ENCODE measurements around the gene KDM3A. TPM values are rescaled to one million over a fixed set of nuclear protein-coding genes. Genes with fewer than 3 reads are reported as not detected.

Gene KDM3A
- total and polyA plus RNA-seq, 3 donors from 2014 or later, result 88.8 to 126 (median 106) TPM

DNA sequence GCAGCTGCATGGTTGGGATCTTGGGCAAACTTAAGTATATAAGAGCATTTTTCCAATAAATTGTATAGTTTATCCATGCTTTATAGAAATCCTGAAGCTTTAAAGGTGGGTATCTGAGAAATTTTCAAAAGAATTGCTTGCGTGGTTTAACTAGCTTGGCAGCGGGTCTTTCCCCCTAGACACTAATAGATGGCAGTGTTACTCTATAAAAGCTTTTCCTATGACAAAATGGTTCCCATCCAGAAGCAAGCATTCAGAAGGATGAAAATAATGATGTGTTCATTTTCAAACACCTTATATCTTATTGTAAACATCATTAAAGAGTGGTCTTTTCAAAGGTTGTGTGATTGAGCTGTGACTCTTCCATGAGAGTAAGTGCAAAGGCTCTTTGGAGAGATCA lies 45.9 kb downstream of the KDM3A start:
- H3K4me3 ChIP-seq, result no peak overlapping the region
- no peaks in the 10 kb centered on the region for H3K36me3 ChIP-seq (ENCODE audit: low read depth, missing control alignments)
- H3K27me3 ChIP-seq, result no peaks in the 10 kb centered on the region
- intact Hi-C loops (cut with DNase I; ENCODE audit: low total_unique reads), result no loop called here
- peaks cover 8% of the 10 kb centered on the region for H3K4me1 ChIP-seq
- H3K27ac ChIP-seq, result no peak overlapping the region
- no peak for DNase-seq
- TF ChIP-seq POLR2A (IDR thresholded peaks at IDR 0.05), result no peak
- TF ChIP-seq, protein P1, sequence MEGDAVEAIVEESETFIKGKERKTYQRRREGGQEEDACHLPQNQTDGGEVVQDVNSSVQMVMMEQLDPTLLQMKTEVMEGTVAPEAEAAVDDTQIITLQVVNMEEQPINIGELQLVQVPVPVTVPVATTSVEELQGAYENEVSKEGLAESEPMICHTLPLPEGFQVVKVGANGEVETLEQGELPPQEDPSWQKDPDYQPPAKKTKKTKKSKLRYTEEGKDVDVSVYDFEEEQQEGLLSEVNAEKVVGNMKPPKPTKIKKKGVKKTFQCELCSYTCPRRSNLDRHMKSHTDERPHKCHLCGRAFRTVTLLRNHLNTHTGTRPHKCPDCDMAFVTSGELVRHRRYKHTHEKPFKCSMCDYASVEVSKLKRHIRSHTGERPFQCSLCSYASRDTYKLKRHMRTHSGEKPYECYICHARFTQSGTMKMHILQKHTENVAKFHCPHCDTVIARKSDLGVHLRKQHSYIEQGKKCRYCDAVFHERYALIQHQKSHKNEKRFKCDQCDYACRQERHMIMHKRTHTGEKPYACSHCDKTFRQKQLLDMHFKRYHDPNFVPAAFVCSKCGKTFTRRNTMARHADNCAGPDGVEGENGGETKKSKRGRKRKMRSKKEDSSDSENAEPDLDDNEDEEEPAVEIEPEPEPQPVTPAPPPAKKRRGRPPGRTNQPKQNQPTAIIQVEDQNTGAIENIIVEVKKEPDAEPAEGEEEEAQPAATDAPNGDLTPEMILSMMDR (IDR thresholded peaks at IDR 0.05), result no peak
- WGBS, 2 donors, result 93 to 94% methylated on average over 2 of the region's 2 CpGs
- no peaks in the 10 kb centered on the region for H3K9me3 ChIP-seq

DNA sequence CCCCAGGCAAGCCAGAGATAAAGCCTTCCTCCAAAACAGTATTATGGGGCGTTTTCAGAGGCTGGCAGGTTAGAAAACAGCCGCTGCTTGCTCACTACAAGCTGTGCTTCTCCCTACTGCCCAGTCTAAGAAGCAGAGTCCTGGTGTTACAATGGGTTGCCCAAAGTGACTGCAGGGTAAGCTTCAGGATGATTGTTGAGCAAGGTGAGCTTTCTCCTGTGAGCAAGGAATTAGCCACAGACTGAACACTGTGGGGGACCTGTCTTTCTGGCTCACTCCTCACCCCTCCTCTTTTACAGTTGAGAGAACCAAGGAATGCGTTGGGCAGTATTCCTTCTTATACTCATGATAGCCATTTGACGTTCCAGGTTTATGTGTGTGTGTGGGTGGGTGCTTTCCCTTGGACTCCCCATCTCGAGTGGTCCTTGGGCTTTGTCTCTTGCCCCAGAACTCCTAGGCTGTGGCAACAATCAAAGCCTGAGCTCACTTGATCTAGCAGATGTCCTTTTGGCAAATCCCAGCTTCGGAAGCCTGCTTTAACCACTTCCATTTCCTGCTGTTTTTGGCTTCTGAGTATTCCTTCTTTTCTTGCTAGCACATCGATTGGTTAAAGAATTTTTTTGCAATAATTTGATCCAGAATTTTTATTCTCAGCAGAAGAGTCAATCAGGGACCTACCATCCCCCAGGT lies 47.5 kb downstream of the KDM3A start:
- no peak overlapping the region for H3K4me3 ChIP-seq
- TF ChIP-seq, protein P1 (IDR thresholded peaks at IDR 0.05), result no peak
- no peak for TF ChIP-seq POLR2A (IDR thresholded peaks at IDR 0.05)
- no peaks in the 10 kb centered on the region for H3K9me3 ChIP-seq
- H3K27ac ChIP-seq, result no peak overlapping the region
- WGBS, 2 donors, result 82 to 90% methylated on average over 7 of the region's 7 CpGs
- intact Hi-C loops (cut with DNase I; ENCODE audit: low total_unique reads), result no loop called here
- H3K36me3 ChIP-seq (ENCODE audit: low read depth, missing control alignments), result no peaks in the 10 kb centered on the region
- no peaks in the 10 kb centered on the region for H3K27me3 ChIP-seq
- DNase-seq, result no peak
- no peaks in the 10 kb centered on the region for H3K4me1 ChIP-seq

DNA sequence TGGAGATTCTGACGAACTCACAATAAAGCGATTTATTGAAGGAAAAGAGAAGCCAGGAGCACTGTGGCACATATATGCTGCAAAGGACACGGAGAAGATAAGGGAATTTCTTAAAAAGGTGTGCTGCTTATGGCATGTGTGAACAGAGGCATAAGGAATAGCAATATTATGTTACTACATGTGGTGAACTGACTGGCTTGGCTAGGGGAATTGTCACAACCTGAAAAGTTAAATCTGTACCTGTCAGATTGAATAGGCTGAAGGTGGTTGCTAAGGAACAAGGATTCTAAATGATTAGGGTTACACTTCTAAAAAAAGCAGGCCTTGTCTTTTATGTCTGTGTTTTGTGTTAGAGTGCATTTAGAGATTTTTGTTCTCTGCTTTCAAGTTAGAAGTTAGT lies 48.4 kb downstream of the KDM3A start:
- Histone ChIP-seq H3K27me3 (no peaks in the 10 kb centered on the region), H3K36me3 (ENCODE audit: low read depth, missing control alignments) (no peaks in the 10 kb centered on the region), H3K4me3 (no peak overlapping the region), H3K4me1 (no peaks in the 10 kb centered on the region), H3K9me3 (no peaks in the 10 kb centered on the region), H3K27ac (no peak overlapping the region)
- 95 to 96% methylated on average over 3 of the region's 3 CpGs for WGBS, 2 donors
- intact Hi-C loops (cut with DNase I; ENCODE audit: low total_unique reads), result no loop called here
- no peak for DNase-seq
- TF ChIP-seq POLR2A (IDR thresholded peaks at IDR 0.05), result no peak
- TF ChIP-seq, protein P1 (IDR thresholded peaks at IDR 0.05), result no peak

DNA sequence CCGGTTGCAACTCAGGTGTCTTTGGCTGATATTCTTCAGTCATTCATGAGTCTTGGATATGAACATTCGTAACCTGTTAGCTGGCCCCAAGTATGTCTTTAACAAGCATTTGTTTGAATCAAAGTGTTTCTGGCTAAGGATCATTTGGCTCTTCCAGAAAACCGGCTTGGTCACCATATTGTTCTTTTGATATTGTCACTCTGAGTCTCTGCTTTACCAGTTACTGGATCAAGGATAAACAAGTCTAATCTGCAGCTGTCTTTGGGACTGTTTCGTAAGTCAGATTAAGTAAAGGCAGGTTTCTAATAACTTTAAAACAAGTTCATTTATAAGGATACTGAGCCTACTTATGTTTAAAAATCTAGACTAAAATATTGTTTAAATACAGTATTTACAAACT lies 49.1 kb downstream of the KDM3A start:
- H3K27me3 ChIP-seq, result no peaks in the 10 kb centered on the region
- H3K4me1 ChIP-seq, result no peaks in the 10 kb centered on the region
- intact Hi-C loops (cut with DNase I; ENCODE audit: low total_unique reads), result no loop called here
- no peak for DNase-seq
- no peaks in the 10 kb centered on the region for H3K9me3 ChIP-seq
- H3K4me3 ChIP-seq, result no peak overlapping the region
- 94 to 96% methylated on average over 4 of the region's 4 CpGs for WGBS, 2 donors
- H3K27ac ChIP-seq, result no peak overlapping the region
- H3K36me3 ChIP-seq (ENCODE audit: low read depth, missing control alignments), result no peaks in the 10 kb centered on the region
- TF ChIP-seq, protein P1 (IDR thresholded peaks at IDR 0.05), result no peak
- no peak for TF ChIP-seq POLR2A (IDR thresholded peaks at IDR 0.05)

DNA sequence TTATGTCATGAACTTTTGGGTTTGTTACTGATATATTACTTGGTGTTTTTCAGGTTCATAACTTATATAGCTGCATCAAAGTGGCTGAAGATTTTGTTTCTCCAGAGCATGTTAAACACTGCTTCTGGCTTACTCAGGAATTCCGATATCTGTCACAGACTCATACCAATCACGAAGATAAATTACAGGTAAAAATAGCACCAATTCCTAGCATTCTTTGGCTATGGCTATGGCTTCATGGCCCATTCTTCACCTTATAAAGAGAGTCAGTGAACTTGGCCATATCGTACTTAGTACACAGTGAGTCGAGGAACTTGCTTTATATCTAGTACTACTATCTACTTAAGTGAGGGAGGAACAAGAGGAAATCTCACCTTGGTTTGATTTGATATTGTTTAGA lies 49.9 kb downstream of the KDM3A start:
- H3K4me1 ChIP-seq, result no peaks in the 10 kb centered on the region
- no peak overlapping the region for H3K4me3 ChIP-seq
- H3K9me3 ChIP-seq, result no peaks in the 10 kb centered on the region
- no peaks in the 10 kb centered on the region for H3K27me3 ChIP-seq
- intact Hi-C loops (cut with DNase I; ENCODE audit: low total_unique reads), result no loop called here
- TF ChIP-seq, protein P1 (IDR thresholded peaks at IDR 0.05), result no peak
- TF ChIP-seq POLR2A (IDR thresholded peaks at IDR 0.05), result no peak
- DNase-seq, result no peak
- no peak overlapping the region for H3K27ac ChIP-seq
- 86 to 88% methylated on average over 4 of the region's 4 CpGs for WGBS, 2 donors
- H3K36me3 ChIP-seq (ENCODE audit: low read depth, missing control alignments), result no peaks in the 10 kb centered on the region
